Epithelial cell of proximal tubule (primary cell): ENCODE measurements around the gene FGD2. TPM values are rescaled to one million over a fixed set of nuclear protein-coding genes. Genes with fewer than 3 reads are reported as not detected.

Source experiments
- DNase-seq: peaks from one replicate; pipeline ENCODE4 v3.0.0-alpha.2; 2011; ENCODE audit warnings: low read depth
- H3K4me3 ChIP-seq: 2 replicates; pipeline ENCODE4 v1.5.1; 2011; ENCODE audit warnings: low read depth, mild to moderate bottlenecking, low read length
- CTCF ChIP-seq: conservative IDR thresholded peaks from 2 replicates; pipeline ENCODE4 v1.5.1; 2012; ENCODE audit warnings: low read depth, mild to moderate bottlenecking, low read length
- total RNA-seq: library from RNA; depleted of rRNA; stranded (reverse); fragments of >200 nt; gene quantifications from 2 replicates; pipeline ENCODE4 v1.2.3, GENCODE V29; 2015

The FGD2 gene
- total RNA-seq, 1 donor from 2014 or later, result not detected

- no peak for TF ChIP-seq CTCF
These were observed 10.1 kb downstream of the FGD2 start for GRCh38 chr6:37015532-37015931.

GRCh38 chr6:37016995-37017394, 11.5 kb downstream of the FGD2 start:
- no peak overlapping the region for H3K4me3 ChIP-seq
- no peak for DNase-seq
- TF ChIP-seq CTCF, result no peak

More at GRCh38 chr6:37015532-37015931, 10.1 kb downstream of the FGD2 start:
- no peak for DNase-seq
- no peak overlapping the region for H3K4me3 ChIP-seq

GRCh38 chr6:37017606-37018197, 12.2 kb downstream of the FGD2 start:
- DNase-seq, result no peak
- no peak for TF ChIP-seq CTCF
- no peak overlapping the region for H3K4me3 ChIP-seq

GRCh38 chr6:37018198-37019064, 13.0 kb downstream of the FGD2 start:
- no peak overlapping the region for H3K4me3 ChIP-seq
- peak; percentile 97 for TF ChIP-seq CTCF

GRCh38 chr6:37019065-37019450, 13.6 kb downstream of the FGD2 start:
- no peak for TF ChIP-seq CTCF
- DNase-seq, result no peak
- H3K4me3 ChIP-seq, result no peak overlapping the region

More at GRCh38 chr6:37018198-37019064, 13.0 kb downstream of the FGD2 start:
- no peak for DNase-seq

GRCh38 chr6:37020381-37020780, 14.9 kb downstream of the FGD2 start:
- TF ChIP-seq CTCF, result no peak
- no peak for DNase-seq
- H3K4me3 ChIP-seq, result no peak overlapping the region
